Activated CD4-positive, alpha-beta T cell treated with anti-CD3 and anti-CD28 coated beads for 36 hours (primary cell): ENCODE results near the gene SCMH1. TPM values are rescaled to one million over a fixed set of nuclear protein-coding genes. Genes with fewer than 3 reads are reported as not detected.

Source experiments
- ATAC-seq: fragments of 200-7000 bp; cut with Tn5 transposase; one replicate; pipeline ENCODE4 v1.10.0; 2021; ENCODE audit warnings: mild to moderate bottlenecking, moderate library complexity
- CTCF ChIA-PET: fragments of 350-600 bp; sonication (Branson Sonifier 250); formaldehyde crosslinking; loops from one replicate; lab custom pipeline; 2021; ENCODE audit warnings: antibody characterized with exemption; lab: Charles Lee
- POLR2A ChIA-PET: fragments of 350-600 bp; sonication (Branson Sonifier 250); formaldehyde crosslinking; loops from one replicate; lab custom pipeline; 2021; ENCODE audit warnings: antibody characterized with exemption, inconsistent platforms; lab: Charles Lee
- DNase-seq: peaks from one replicate; pipeline ENCODE4 v3.0.0-alpha.2; 2020
- H3K27ac Mint-ChIP-seq: one replicate; pipeline ENCODE4 v1.8.0; 2021; ENCODE audit warnings: mixed read lengths
- H3K27me3 Mint-ChIP-seq: one replicate; pipeline ENCODE4 v1.8.0; 2021; ENCODE audit warnings: mixed read lengths
- H3K36me3 Mint-ChIP-seq: one replicate; pipeline ENCODE4 v1.8.0; 2021; ENCODE audit warnings: low read depth, mixed read lengths
- H3K4me1 Mint-ChIP-seq: one replicate; pipeline ENCODE4 v1.8.0; 2021; ENCODE audit warnings: mixed read lengths
- H3K4me3 Mint-ChIP-seq: one replicate; pipeline ENCODE4 v1.8.0; 2021; ENCODE audit warnings: mild to moderate bottlenecking, moderate library complexity, mixed read lengths
- H3K9me3 Mint-ChIP-seq: one replicate; pipeline ENCODE4 v1.8.0; 2021; ENCODE audit warnings: low read depth, mixed read lengths
- intact Hi-C, 2 experiments: fragments of 100-400 bp; cut with DNase I in 1 of 2; cut with micrococcal nuclease in 1 of 2; formaldehyde crosslinking; loops; one replicate each; pipeline versions ENCODE4 v1.14.2 to v1.15.1; 2022 to 2024; cut with DNase I, micrococcal nuclease
- total RNA-seq, 2 experiments: library from RNA; stranded (reverse); gene quantifications; one replicate each; pipeline ENCODE4 v1.2.3, GENCODE V29; 2021

Gene SCMH1
- total RNA-seq, 2 experiments from 2014 or later = 23.7 to 31.0 TPM

DNA sequence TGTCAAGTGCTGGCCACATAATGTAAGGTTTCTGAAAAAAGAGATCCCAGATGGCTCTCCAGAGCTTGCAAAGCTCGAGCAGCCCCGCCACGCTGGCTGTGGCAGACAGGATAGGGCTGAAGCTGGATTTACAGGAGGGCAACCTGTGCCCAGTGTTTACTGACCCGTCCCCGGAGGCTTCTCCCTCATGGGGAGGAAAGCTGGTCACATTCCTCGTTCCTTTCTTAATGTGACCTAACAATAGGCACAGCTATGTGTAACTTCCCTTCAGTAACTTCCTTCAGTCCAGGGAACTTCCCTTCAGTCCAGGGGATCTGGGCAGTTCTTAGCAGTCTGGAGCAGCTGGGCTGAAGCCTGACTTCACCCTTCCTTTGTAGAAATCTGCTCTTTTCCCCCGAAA is 228.3 kb downstream of the SCMH1 start:
- ChIA-PET POLR2A (no interaction called here), CTCF (interaction anchor here (0.8 kb wide), 1 partner anchor 9 kb away, joined by 4 read pairs; no protein-coding TSS in a partner anchor)
- no peak overlapping the region for H3K4me3 Mint-ChIP-seq
- intact Hi-C loops = no loop called here
- peaks cover 60% of the 10 kb centered on the region for H3K36me3 Mint-ChIP-seq
- no peaks in the 10 kb centered on the region for H3K27me3 Mint-ChIP-seq
- no peaks in the 10 kb centered on the region for H3K9me3 Mint-ChIP-seq
- H3K4me1 Mint-ChIP-seq = no peaks in the 10 kb centered on the region
- no peak for ATAC-seq
- H3K27ac Mint-ChIP-seq = no peak overlapping the region
- DNase-seq = no peak

DNA sequence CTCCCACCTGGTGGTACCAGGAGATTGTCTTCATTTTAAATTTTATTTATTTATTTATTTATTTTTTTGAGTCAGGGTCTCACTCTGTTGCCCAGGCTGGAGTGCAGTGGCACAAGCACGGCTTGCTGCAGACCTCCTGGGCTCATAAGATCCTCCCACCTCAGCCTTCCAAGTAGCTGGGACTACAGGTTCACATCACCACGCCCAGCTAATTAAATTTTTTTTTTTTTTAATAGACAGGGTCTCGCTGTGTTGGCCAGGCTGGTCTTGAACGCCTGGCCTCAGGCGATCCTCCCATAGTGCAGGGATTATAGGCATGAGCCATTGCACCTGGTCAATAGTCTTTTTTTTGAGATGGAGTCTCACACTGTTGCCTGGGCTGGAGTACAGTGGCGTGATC is 229.1 kb downstream of the SCMH1 start:
- no peaks in the 10 kb centered on the region for H3K27me3 Mint-ChIP-seq
- no peaks in the 10 kb centered on the region for H3K4me1 Mint-ChIP-seq
- H3K36me3 Mint-ChIP-seq = peaks cover 68% of the 10 kb centered on the region
- no peaks in the 10 kb centered on the region for H3K9me3 Mint-ChIP-seq
- CTCF ChIA-PET = no interaction called here
- POLR2A ChIA-PET = no interaction called here
- DNase-seq (no peak), ATAC-seq (no peak)
- no peak overlapping the region for H3K4me3 Mint-ChIP-seq
- H3K27ac Mint-ChIP-seq = no peak overlapping the region
- intact Hi-C loops = no loop called here

DNA sequence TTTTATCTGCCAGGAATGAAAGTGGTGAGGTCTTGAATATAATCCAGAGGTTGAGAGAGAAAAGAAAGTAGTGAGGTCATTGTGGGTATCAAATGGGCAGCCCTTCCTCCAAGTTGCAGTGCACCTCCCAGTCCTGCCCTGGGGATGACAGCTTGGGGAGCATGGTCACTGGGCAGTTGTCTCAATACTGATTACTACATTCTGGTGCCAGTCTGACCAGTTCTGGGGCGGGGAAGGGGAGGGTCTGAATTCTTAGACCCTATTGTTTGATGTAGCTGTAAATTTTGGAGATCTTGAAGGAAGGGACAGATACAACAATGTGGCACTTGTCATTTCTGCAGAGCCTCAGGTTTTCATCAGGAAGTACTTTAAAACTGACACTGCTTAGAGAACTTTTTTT is 231.8 kb downstream of the SCMH1 start:
- POLR2A ChIA-PET = no interaction called here
- ATAC-seq (no peak), DNase-seq (no peak)
- no peaks in the 10 kb centered on the region for H3K9me3 Mint-ChIP-seq
- CTCF ChIA-PET = no interaction called here
- intact Hi-C loops = no loop called here
- no peak overlapping the region for H3K27ac Mint-ChIP-seq
- no peaks in the 10 kb centered on the region for H3K27me3 Mint-ChIP-seq
- no peaks in the 10 kb centered on the region for H3K4me1 Mint-ChIP-seq
- H3K4me3 Mint-ChIP-seq = no peak overlapping the region
- H3K36me3 Mint-ChIP-seq = peaks cover 84% of the 10 kb centered on the region

DNA sequence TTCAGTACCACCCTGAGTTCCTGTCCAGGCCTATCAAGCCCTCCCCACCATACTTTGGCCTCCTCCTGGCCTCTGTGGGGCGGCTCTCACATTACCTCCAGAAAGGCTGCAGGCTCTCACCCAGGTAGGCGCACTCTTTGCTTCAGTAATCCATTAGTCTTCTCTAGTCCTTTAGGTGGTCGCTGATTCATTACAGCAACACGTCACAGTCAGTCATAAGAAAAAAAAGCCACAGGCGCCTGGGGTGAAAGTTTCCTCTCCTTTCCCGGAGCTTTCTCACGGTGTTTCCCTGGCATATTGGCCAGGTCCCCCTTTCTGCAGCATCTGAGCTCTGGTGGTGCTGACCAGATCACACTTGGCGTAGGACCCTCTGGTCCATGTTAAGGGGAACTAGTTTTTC is 232.6 kb downstream of the SCMH1 start:
- POLR2A ChIA-PET = no interaction called here
- CTCF ChIA-PET = no interaction called here
- ATAC-seq (no peak), DNase-seq (no peak)
- no peaks in the 10 kb centered on the region for H3K9me3 Mint-ChIP-seq
- H3K4me3 Mint-ChIP-seq = no peak overlapping the region
- no peaks in the 10 kb centered on the region for H3K27me3 Mint-ChIP-seq
- intact Hi-C loops = no loop called here
- H3K4me1 Mint-ChIP-seq = no peaks in the 10 kb centered on the region
- H3K27ac Mint-ChIP-seq = no peak overlapping the region
- H3K36me3 Mint-ChIP-seq = peaks cover 82% of the 10 kb centered on the region

DNA sequence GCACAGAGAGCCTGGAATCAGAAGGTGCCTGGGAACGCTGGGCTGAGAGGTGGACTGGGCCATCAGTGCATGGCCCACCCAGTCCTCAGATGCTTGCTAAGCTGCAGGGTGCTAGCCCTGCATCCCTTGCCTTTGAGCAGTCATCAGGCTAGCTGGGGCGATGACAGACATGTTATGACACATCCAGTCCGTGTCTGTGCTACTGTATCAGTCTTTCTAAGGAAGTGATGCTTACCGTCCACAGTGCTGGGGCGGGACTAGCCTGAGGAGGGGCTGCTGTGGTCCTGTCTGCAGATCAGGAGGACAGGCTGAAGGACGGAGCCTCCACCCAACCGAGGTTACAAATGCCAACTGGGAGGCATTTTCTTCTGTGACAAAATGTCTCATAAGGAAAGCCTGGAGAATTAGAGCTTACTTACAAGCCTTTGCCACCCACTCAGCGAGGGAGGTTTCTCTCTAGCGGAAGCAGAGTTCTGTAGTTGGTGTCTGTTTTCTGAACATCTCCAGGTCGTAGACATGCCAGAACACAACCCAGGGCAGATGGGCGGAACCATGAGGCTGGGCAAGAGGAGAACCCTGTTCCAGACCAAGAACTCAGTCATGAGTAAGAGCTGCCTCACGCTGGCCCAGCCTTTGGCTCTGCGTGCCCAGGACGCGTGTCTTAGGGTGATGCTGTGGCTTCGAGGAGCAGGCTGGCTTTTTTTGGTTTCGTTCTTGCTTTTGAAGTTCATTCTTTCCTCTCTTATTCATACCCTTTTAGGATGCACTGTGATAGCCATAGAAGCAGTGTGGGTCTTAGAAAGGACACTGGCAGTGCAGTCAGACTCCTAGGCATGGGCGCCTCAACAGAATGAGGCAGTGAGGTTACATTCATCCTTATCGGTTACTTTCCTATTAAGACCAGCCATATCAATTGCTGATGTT is 234.9 kb downstream of the SCMH1 start:
- intact Hi-C loops = no loop called here
- Mint-ChIP-seq H3K9me3 (no peaks in the 10 kb centered on the region), H3K36me3 (peaks cover 89% of the 10 kb centered on the region), H3K27ac (peak overlapping the region; percentile 28), H3K27me3 (no peaks in the 10 kb centered on the region), H3K4me1 (peaks cover 18% of the 10 kb centered on the region), H3K4me3 (no peak overlapping the region)
- ChIA-PET POLR2A (no interaction called here), CTCF (interaction anchor here (1.5 kb wide), 1 partner anchor 55 kb away, joined by 3 read pairs; no protein-coding TSS in a partner anchor)
- ATAC-seq (no peak), DNase-seq (no peak)

DNA sequence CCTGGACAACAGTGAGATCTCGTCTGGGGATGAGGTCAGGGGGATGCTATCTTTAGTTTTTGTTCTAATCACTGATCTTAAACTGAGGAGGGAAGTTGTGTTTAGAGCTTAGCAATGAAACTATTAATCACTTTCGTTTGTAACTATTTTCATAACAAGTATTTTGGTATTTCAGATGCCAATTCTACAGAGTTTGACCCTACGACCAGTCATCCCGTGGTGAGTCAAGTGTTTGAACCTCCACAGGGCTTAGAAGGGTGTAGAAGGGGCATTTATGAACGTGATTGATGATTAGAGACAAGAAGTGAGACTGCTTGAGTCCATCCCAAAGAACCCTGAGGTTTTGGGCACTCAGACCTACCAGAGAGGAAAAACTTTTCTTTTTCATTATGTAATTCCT is 236.2 kb downstream of the SCMH1 start:
- ChIA-PET POLR2A (no interaction called here), CTCF (no interaction called here)
- Mint-ChIP-seq H3K27ac (no peak overlapping the region), H3K27me3 (no peaks in the 10 kb centered on the region), H3K36me3 (peaks cover 84% of the 10 kb centered on the region), H3K4me3 (no peak overlapping the region), H3K9me3 (no peaks in the 10 kb centered on the region), H3K4me1 (peaks cover 22% of the 10 kb centered on the region)
- DNase-seq (no peak), ATAC-seq (no peak)
- intact Hi-C loops = loop anchor here in 1 of 2 experiments (2.0 kb wide), 1 partner anchor 15 kb away; the partner anchor contains the start of gene SLFNL1

DNA sequence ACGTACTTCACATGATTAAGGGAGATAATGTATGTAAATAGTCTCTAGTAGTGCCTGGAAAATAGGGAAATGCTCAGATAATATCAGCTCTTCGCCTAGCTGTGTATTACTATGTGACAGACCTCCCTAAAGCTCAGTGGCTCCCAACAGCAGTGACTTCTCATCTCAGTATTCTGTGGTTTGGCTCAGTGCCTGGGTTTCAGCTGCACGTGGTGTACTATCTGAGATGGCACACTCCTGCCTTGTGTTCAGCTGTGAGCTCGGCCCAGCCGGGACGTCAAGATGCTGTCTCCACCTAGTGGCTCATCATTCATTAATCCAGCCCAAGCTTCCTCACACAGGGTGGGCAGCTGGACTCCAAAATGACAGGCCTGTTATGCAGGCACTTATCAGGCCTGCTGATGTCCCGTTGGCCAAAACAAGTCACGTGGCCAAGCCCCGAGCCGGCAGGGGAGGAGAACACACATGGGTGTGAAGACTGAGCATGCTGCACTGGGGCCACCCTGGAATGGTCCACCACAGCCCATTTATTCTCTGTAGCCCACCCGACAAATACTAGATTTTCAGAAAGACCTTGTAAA is 238.4 kb downstream of the SCMH1 start:
- ChIA-PET CTCF (interaction anchor here (0.6 to 3.7 kb wide), 13 partner anchors 8 to 1188 kb away, joined by 3 to 22 read pairs (median 4); no protein-coding TSS in a partner anchor), POLR2A (interaction anchor here (0.7 to 1.8 kb wide), 4 partner anchors 11 to 24 kb away, joined by 4 to 7 read pairs (median 5); partner anchors contain the start of gene CTPS1)
- DNase-seq = peak; percentile 96
- ATAC-seq = peak; percentile 100
- intact Hi-C loops = loop anchor here (1.0 to 5.0 kb wide), 4 partner anchors 17 to 239 kb away; partner anchors contain the start of genes SCMH1 (in 1 of the 2) and SLFNL1 (in 1 of the 2)
- Mint-ChIP-seq H3K27me3 (no peaks in the 10 kb centered on the region), H3K27ac (no peak overlapping the region), H3K4me1 (peaks cover 26% of the 10 kb centered on the region), H3K4me3 (no peak overlapping the region), H3K36me3 (peaks cover 79% of the 10 kb centered on the region), H3K9me3 (no peaks in the 10 kb centered on the region)

DNA sequence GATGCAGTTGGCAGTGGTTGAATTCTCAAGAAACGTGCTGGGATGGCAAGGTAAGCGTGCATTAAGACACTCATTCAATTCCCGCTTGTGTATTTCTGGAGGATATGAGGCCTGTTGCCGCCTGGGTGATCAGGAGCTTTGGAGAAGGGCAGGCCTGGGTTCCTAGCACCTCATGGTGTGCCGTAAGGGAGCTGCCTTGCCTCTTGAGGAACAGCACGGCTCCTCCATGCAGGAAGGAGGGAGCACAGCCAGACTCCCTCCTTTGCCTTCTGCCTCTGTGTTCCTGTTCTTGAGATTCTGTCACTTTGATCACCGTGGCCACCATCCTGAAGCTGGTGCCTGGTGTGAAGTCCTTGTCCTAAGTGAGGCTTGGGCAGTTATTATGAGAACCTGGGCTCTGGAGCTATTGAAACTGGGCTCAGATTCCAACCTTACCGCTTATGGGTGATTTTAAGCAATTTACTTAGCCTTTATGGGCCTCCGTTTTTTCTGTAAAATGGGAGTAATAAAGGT is 238.9 kb downstream of the SCMH1 start:
- POLR2A ChIA-PET = interaction anchor here (0.7 to 1.8 kb wide), 4 partner anchors 10 to 24 kb away, joined by 4 to 7 read pairs (median 5); partner anchors contain the start of gene CTPS1
- no peak for ATAC-seq
- no peaks in the 10 kb centered on the region for H3K27me3 Mint-ChIP-seq
- no peak overlapping the region for H3K4me3 Mint-ChIP-seq
- no peak for DNase-seq
- intact Hi-C loops = loop anchor here (1.0 to 5.0 kb wide), 3 partner anchors 19 to 239 kb away; partner anchors contain the start of gene SCMH1 (in 1 of the 2)
- no peaks in the 10 kb centered on the region for H3K9me3 Mint-ChIP-seq
- peaks cover 26% of the 10 kb centered on the region for H3K4me1 Mint-ChIP-seq
- CTCF ChIA-PET = interaction anchor here (0.6 to 3.7 kb wide), 12 partner anchors 8 to 1187 kb away, joined by 3 to 22 read pairs (median 4); no protein-coding TSS in a partner anchor
- peaks cover 79% of the 10 kb centered on the region for H3K36me3 Mint-ChIP-seq
- no peak overlapping the region for H3K27ac Mint-ChIP-seq

DNA sequence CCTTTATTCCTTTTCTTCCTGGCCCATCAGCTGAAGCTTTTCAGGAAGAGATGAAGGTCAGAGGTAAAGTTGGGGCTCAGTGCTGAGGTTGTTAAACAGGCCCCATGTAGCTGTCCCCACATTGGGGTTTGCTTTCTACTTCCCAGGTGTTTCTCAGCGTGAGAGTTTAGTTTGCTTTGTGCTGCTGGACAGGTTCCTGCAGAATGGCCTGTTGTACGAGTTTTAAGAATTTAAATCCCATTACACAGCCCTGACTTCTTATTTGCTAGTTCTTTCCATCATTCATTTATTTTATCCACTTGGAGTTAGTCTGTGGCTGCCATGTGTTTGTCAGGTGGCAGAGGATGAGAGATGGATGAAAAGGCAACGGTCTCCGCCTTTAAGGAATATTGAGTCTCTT is 243.4 kb downstream of the SCMH1 start:
- Mint-ChIP-seq H3K9me3 (no peaks in the 10 kb centered on the region), H3K27me3 (no peaks in the 10 kb centered on the region), H3K4me3 (no peak overlapping the region), H3K27ac (no peak overlapping the region), H3K4me1 (peaks cover 23% of the 10 kb centered on the region), H3K36me3 (peaks cover 74% of the 10 kb centered on the region)
- intact Hi-C loops = no loop called here
- no peak for DNase-seq
- ChIA-PET CTCF (interaction anchor here (0.6 kb wide), 1 partner anchor 98 kb away, joined by 3 read pairs; no protein-coding TSS in a partner anchor), POLR2A (no interaction called here)
- ATAC-seq = no peak

DNA sequence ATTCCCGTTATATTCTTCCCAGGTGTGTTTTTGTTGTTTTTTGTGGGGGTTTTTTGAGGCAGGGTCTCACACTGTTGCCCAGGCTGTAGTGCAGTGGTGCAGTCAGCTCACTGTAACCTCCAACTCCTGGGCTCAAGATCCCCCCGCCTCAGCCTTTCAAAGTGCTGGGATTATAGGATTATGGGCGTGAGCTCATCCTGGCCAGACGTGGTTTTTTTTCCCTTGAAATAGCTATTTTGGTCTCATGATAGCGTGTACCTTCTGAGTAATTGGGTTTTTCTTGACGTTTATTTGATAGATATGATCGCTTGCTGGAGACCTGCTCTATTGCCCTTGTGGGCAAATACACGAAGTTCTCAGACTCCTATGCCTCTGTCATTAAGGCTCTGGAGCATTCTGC is 245.0 kb downstream of the SCMH1 start:
- Mint-ChIP-seq H3K36me3 (peaks cover 66% of the 10 kb centered on the region), H3K4me1 (peaks cover 7% of the 10 kb centered on the region), H3K27me3 (no peaks in the 10 kb centered on the region), H3K4me3 (no peak overlapping the region), H3K9me3 (no peaks in the 10 kb centered on the region), H3K27ac (no peak overlapping the region)
- POLR2A ChIA-PET = no interaction called here
- CTCF ChIA-PET = interaction anchor here (0.6 to 1.1 kb wide), 2 partner anchors 12 to 161 kb away, joined by 3 read pairs; no protein-coding TSS in a partner anchor
- intact Hi-C loops = no loop called here
- ATAC-seq (no peak), DNase-seq (no peak)

DNA sequence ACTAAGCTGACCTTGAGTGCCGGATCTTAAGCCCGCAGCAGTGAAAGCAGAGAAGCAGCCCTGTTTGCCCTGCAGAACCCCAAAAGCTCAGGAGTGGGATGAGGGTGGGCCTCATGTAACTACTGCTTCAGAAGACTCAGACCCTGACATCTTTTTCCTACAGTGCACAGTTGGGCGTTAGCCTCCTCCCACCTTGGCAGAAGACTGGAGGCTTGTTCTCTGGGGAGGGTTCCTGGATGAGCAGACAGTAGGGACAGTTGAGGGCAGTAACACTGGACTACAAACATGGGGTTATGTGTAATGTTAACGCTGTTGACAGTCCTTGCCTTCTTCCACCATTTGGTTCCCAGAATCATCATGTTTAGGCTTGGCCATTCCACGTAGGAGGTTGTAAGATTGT is 253.0 kb downstream of the SCMH1 start:
- POLR2A ChIA-PET = interaction anchor here (0.7 kb wide), 1 partner anchor 10 kb away, joined by 3 read pairs; the partner anchor contains the start of gene CTPS1
- Mint-ChIP-seq H3K27ac (no peak overlapping the region), H3K9me3 (no peaks in the 10 kb centered on the region), H3K36me3 (peaks cover 85% of the 10 kb centered on the region), H3K27me3 (no peaks in the 10 kb centered on the region), H3K4me3 (no peak overlapping the region), H3K4me1 (peaks cover 28% of the 10 kb centered on the region)
- DNase-seq (no peak), ATAC-seq (no peak)
- CTCF ChIA-PET = interaction anchor here (2.7 kb wide), 1 partner anchor 15 kb away, joined by 8 read pairs; no protein-coding TSS in a partner anchor
- intact Hi-C loops = no loop called here
